Uterus (tissue), 2 donors: Measurements from ENCODE around the gene IPO13.

Experiments
- POLR2A ChIP-seq, 2 donors: fragments of 450-650 bp; IDR thresholded peaks; one replicate each; pipeline ENCODE4 v1.6.1; 2016; ENCODE audit warnings: antibody characterized with exemption in 2 of 2, mild to moderate bottlenecking in 1 of 2, moderate library complexity in 1 of 2
- TF ChIP-seq, protein P1 (sequence below), 4 experiments: fragments of 200-600 bp in 2 of 4; fragments of 450-650 bp in 2 of 4; sonication (generic) in 2 of 4; IDR thresholded peaks; one replicate each; pipeline ENCODE4 v1.5.1; 2016 to 2019; ENCODE audit warnings: antibody characterized with exemption in 4 of 4, mild to moderate bottlenecking in 2 of 4, moderate library complexity in 1 of 4

GRCh38 chr1:43975249-43975961 lies 28.7 kb downstream of the IPO13 start:
- TF ChIP-seq, protein P1, sequence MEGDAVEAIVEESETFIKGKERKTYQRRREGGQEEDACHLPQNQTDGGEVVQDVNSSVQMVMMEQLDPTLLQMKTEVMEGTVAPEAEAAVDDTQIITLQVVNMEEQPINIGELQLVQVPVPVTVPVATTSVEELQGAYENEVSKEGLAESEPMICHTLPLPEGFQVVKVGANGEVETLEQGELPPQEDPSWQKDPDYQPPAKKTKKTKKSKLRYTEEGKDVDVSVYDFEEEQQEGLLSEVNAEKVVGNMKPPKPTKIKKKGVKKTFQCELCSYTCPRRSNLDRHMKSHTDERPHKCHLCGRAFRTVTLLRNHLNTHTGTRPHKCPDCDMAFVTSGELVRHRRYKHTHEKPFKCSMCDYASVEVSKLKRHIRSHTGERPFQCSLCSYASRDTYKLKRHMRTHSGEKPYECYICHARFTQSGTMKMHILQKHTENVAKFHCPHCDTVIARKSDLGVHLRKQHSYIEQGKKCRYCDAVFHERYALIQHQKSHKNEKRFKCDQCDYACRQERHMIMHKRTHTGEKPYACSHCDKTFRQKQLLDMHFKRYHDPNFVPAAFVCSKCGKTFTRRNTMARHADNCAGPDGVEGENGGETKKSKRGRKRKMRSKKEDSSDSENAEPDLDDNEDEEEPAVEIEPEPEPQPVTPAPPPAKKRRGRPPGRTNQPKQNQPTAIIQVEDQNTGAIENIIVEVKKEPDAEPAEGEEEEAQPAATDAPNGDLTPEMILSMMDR (IDR thresholded peaks at IDR 0.05): no peak
- TF ChIP-seq POLR2A (IDR thresholded peaks at IDR 0.05): no peak
